ENCODE data around the gene ADPRH.

ADPRH gene

DNA sequence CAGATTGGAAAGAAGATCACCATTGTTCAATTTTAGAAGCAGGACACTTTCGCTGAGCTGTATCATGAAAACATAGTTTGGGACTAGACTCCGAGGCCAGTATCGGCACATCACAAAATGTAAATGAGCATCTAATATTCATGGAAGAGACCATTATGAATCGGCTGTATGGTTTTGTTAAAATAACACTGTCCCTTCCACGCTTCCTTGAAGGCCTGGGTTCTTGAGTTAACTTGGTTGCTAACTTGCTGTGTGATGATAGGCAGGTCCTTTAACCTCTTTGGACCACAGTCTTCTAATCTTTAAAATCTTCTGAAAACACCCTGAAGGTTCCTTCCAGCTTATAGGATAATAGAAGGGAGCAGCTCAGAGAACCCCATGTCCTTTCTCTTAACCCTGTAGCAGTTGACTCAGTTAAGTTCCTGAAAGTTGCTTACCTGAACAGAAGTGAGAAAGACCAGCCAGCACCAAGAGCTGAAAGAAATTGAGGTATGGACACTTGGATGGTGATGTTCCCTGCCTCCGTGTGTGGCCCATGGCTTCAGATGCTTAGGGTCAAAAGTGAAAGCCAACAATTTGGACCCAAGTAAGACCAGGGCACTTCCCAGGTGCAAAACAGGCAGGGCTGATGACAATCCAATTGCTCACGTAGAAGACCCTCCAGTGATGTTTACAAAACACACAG is 22.0 kb upstream of the ADPRH start:
- no peak for TF ChIP-seq CTCF (IDR thresholded peaks at IDR 0.05; ENCODE audit: control extremely low read depth, extremely low read depth, low read depth, missing control alignments)
- no peak for DNase-seq (ENCODE audit: extremely low spot score)
- POLR2A ChIA-PET: interaction anchor here (1.1 to 1.2 kb wide), 2 partner anchors 31 to 38 kb away, joined by 3 read pairs; no protein-coding TSS in a partner anchor
- CTCF ChIA-PET: interaction anchor here (1.1 to 3.5 kb wide), 7 partner anchors 9 to 124 kb away, joined by 3 to 21 read pairs (median 5); partner anchors contain the start of gene ADPRH

- no peak for DNase-seq (ENCODE audit: extremely low spot score)
- POLR2A ChIA-PET: interaction anchor here (1.0 to 1.2 kb wide), 3 partner anchors 11 to 38 kb away, joined by 3 to 5 read pairs (median 3); no protein-coding TSS in a partner anchor
- CTCF ChIA-PET: interaction anchor here (1.1 to 3.5 kb wide), 10 partner anchors 10 to 124 kb away, joined by 3 to 21 read pairs (median 6); partner anchors contain the start of gene ADPRH
- no peak for TF ChIP-seq CTCF (IDR thresholded peaks at IDR 0.05; ENCODE audit: control extremely low read depth, extremely low read depth, low read depth, missing control alignments)
Measured at GRCh38 chr3:119557877-119558269, 21.4 kb upstream of the ADPRH start.

- no peak for TF ChIP-seq CTCF (IDR thresholded peaks at IDR 0.05; ENCODE audit: control extremely low read depth, extremely low read depth, low read depth, missing control alignments)
- no peak for DNase-seq (ENCODE audit: extremely low spot score)
- ChIA-PET CTCF (interaction anchor here (1.0 to 3.5 kb wide), 19 partner anchors 8 to 674 kb away, joined by 3 to 20 read pairs (median 8); partner anchors contain the start of gene ADPRH), POLR2A (interaction anchor here (1.0 kb wide), 1 partner anchor 12 kb away, joined by 5 read pairs; no protein-coding TSS in a partner anchor)
Measured at GRCh38 chr3:119558626-119559317, 20.5 kb upstream of the ADPRH start.

DNA sequence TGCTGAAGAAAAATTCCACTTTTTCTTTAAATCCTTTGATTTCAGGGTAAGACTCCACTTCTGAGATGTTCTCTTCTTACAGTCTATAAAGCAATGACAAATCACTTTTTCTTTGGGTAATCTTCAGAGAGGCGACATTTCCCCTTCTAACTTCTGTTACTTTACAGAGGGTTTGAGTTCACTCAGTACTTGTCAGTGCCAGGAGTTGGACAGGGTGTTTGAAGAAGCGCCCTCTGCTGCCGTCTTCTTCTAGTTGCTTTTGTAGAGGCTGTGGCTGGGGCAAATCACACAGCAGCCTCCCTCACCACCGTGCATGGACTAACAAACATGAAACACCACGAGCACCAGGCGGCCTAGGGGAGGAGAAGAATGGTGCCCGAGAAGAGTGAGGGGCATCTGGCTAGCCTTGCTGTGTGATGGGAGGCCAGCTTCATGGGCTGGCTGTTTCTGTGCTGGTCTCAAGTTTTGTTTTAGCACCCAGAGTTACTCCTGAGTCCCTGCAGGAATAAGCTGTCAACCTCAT is 19.8 kb upstream of the ADPRH start, which contains the start of gene CD80:
Gene CD80, minus strand, starts transcription at position 174 of the 523 bp plus-strand sequence. CDS start 1,886 bp downstream, outside the sequence.
- ChIA-PET CTCF (interaction anchor here (0.8 to 3.5 kb wide), 24 partner anchors 9 to 675 kb away, joined by 3 to 20 read pairs (median 5); partner anchors contain the start of genes ADPRH and B4GALT4), POLR2A (interaction anchor here (0.6 to 1.1 kb wide), 4 partner anchors 11 to 776 kb away, joined by 3 to 7 read pairs (median 3); no protein-coding TSS in a partner anchor)
- DNase-seq (ENCODE audit: extremely low spot score): peak; percentile 65
- TF ChIP-seq CTCF (IDR thresholded peaks at IDR 0.05; ENCODE audit: control extremely low read depth, extremely low read depth, low read depth, missing control alignments): peak; percentile 67

DNA sequence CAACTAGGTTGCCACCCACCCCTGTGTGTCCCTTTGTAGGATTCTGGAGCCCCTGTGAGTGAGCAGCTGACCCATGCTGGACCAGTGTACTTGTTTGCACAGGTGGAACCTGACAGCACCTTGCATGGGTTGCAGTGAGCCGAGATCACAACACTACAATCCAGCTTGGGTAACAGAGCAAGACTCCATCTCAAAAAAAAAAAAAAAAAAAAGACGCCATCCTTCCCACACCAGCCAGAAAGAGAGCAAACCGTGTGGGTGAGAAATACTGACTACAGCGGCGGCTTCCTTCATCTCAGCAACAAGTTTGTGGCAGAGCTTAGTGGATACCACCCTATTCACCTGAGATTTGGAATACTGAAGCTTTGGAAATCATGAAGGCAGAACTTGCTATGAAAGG is 19.1 kb upstream of the ADPRH start:
- ChIA-PET POLR2A (interaction anchor here (0.6 to 1.3 kb wide), 7 partner anchors 10 to 777 kb away, joined by 3 to 15 read pairs (median 3); no protein-coding TSS in a partner anchor), CTCF (interaction anchor here (0.8 to 3.5 kb wide), 21 partner anchors 9 to 319 kb away, joined by 3 to 20 read pairs (median 5); partner anchors contain the start of genes ADPRH and B4GALT4)
- TF ChIP-seq CTCF (IDR thresholded peaks at IDR 0.05; ENCODE audit: control extremely low read depth, extremely low read depth, low read depth, missing control alignments): no peak
- no peak for DNase-seq (ENCODE audit: extremely low spot score)

All from GM10248 (cell line).